GM10266 (cell line): ENCODE measurements around the gene RALGAPA1.

Experiments
- DNase-seq: peaks from one replicate; pipeline ENCODE4 v3.0.0; 2012; ENCODE audit errors: extremely low spot score
- TF ChIP-seq, protein P1 (sequence below): IDR thresholded peaks from 2 replicates; pipeline ENCODE4 v1.5.1; 2012; ENCODE audit warnings: mild to moderate bottlenecking, low read depth; ENCODE audit not compliant: control insufficient read depth, insufficient read depth; ENCODE audit errors: missing control alignments

Gene RALGAPA1

DNA sequence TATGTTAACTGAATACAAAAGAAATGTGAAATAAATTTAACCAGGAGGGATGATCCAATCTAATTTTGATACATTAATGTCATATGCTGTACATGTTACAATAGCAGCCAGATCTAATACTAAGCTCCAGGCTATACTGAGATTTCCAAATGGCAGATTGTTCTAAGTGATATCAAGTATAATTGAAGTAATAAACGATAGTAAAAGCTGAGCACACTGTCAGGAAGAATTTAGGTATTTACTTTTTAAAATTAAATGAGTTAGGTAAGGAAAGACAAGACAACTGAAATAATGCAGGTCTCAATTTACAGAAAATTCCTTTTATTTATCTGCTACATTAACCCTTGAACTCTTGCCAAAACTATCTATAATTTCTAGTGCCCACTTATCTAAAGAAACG, 235.2 kb downstream of the RALGAPA1 start:
- TF ChIP-seq, protein P1, sequence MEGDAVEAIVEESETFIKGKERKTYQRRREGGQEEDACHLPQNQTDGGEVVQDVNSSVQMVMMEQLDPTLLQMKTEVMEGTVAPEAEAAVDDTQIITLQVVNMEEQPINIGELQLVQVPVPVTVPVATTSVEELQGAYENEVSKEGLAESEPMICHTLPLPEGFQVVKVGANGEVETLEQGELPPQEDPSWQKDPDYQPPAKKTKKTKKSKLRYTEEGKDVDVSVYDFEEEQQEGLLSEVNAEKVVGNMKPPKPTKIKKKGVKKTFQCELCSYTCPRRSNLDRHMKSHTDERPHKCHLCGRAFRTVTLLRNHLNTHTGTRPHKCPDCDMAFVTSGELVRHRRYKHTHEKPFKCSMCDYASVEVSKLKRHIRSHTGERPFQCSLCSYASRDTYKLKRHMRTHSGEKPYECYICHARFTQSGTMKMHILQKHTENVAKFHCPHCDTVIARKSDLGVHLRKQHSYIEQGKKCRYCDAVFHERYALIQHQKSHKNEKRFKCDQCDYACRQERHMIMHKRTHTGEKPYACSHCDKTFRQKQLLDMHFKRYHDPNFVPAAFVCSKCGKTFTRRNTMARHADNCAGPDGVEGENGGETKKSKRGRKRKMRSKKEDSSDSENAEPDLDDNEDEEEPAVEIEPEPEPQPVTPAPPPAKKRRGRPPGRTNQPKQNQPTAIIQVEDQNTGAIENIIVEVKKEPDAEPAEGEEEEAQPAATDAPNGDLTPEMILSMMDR, result no peak
- no peak for DNase-seq

DNA sequence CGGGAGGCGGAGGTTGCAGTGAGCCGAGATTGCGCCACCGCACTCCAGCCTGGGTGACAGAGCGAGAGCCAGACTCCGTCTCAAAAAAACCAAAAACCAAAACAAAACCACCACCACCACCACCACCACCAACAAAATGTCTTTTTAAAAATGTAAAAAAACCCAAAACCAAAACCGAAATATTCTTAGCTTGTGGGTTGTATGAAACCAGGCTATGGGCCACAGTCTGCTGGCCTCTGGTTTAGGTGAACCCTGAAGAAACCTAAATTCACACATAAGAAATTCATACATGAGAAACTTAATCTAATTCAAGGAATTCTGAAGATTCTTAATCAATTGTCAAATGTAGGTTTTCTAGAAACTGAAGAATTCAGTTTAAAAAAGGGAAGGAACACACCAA, 237.5 kb downstream of the RALGAPA1 start:
- TF ChIP-seq, protein P1, result no peak
- DNase-seq, result no peak

DNA sequence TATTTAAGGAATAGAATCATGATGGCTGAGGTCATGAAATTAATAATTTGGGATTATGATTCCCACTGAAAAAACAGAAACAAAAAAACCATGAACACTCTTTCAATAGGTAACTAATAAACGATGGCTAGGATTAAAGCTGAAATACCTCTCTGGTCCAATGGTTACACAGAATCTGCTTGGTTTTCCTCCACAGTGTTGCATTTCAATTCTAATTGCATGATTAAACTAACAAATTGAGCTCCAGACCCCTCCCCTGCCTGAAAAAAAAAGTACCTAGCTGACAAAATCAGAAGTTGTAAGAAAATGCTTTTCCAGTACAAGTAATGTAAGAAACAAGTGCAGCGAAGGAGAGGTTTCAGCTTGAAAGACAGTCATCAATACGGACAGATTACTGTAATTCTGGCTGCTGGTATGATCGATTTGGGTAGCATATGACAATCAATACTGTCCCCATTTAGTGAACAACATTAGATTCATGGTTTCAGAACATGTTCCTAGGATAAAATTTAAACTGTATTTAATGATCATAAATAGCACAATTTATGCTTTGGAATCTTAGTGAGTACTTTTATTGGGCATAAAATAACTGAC, 243.1 kb downstream of the RALGAPA1 start:
- DNase-seq, result no peak
- TF ChIP-seq, protein P1, result no peak

DNA sequence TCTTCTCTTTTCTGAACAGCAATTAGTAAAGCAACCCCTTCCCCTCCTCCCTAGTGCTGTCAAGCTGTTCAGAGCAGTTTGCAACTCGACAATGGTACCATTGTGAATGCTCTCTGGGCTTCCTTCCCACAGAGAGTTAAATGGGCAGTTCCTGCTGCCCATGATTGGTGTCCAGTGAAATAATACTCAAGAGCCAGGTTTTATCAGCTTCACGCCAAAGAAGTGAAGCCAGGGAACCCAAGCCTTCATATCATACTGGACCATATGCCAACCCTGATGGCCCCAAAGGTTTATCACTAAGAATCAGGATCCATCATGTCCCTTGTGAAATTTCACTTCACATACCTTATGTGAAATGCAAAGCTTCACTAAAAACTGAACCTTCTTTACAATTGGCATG, 250.4 kb downstream of the RALGAPA1 start:
- no peak for DNase-seq
- TF ChIP-seq, protein P1, result no peak

DNA sequence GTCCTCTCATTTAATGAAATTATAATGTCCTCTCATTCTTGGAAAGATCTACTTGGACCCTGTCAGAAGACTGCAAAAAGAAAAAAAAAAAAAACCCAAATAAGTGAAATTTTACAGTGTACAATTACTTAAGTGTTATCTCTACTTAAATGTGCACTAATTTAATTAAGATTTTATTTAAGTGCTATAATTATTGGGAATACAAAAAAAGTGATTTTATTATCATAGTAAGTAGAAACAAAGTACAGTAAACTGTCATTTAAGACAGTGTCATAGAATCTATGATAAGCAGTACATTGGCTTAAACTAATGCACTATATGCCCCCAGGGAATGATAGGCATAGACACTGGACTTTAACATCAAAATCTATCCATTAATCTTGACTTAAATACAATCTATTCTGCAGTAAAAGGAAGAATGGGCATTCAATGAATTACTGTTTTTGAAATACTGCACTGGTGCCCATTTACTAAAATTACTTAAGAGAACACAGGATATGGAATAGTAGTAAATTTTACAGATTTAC, 251.8 kb downstream of the RALGAPA1 start:
- DNase-seq, result no peak
- TF ChIP-seq, protein P1, result no peak

DNA sequence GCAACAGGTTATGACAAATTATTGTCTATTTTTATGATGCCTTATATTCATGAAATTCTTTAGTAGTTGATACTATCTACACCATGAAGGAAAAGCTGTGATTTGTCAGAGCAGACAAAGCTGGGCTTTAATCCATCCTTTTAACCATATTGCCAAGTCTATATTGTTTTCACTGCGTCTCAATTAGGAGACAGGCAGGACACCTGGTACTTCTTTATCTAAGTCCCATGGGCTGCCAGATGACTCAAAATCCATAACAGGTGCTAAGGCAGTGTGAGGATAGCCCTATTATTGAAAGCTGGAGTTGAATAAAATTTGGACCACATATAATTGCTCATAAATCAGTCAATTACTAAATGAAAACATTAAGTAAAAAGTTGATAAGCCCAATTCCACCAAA, 252.5 kb downstream of the RALGAPA1 start:
- DNase-seq, result no peak
- TF ChIP-seq, protein P1, result no peak

DNA sequence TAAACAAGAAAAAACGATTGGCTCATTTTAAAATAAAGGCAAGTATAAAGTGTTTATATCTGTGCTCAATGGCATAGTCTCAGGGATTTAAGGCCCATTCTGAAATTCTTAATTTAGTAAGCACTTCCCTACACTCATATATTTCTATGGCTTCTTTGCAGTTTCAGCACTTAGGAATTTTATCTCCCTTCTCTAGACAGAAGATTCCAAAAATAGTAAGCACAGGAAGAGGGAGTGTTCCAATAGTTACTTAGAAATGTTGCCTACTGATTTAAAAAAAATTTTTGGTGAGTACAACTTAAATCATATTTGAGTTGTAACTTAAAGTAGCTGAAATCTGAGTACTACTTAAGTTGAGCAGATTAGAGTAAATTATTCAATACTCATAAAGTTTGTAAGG, 255.3 kb downstream of the RALGAPA1 start:
- TF ChIP-seq, protein P1, result no peak
- no peak for DNase-seq
